Neuron (in vitro differentiated cells): ENCODE measurements around the gene TMEM255B.

Experiments used
- H2AFZ ChIP-seq: one replicate; pipeline ENCODE4 v1.6.1; 2013; ENCODE audit warnings: low read depth, mild to moderate bottlenecking, inconsistent platforms, low read length, moderate library complexity
- H3K27me3 ChIP-seq: one replicate; pipeline ENCODE4 v1.6.1; 2013; ENCODE audit warnings: low read length; ENCODE audit not compliant: insufficient read depth
- H3K36me3 ChIP-seq: one replicate; pipeline ENCODE4 v1.6.1; 2013; ENCODE audit warnings: low read length; ENCODE audit not compliant: insufficient read depth
- H3K4me1 ChIP-seq: one replicate; pipeline ENCODE4 v1.6.1; 2013; ENCODE audit warnings: low read length; ENCODE audit not compliant: insufficient read depth
- H3K4me3 ChIP-seq: 2 replicates; pipeline ENCODE4 v1.5.1; 2013; ENCODE audit warnings: mild to moderate bottlenecking, low read length, moderate library complexity
- H3K9me3 ChIP-seq: one replicate; pipeline ENCODE4 v1.6.1; 2013; ENCODE audit warnings: low read length

Gene TMEM255B

GRCh38 chr13:113853518-113854237, 94.7 kb downstream of the TMEM255B start:
- H3K4me1 ChIP-seq = peaks cover 18% of the 10 kb centered on the region
- H3K9me3 ChIP-seq = no peaks in the 10 kb centered on the region
- no peaks in the 10 kb centered on the region for H3K36me3 ChIP-seq
- no peak overlapping the region for H2AFZ ChIP-seq
- no peaks in the 10 kb centered on the region for H3K27me3 ChIP-seq
- no peak overlapping the region for H3K4me3 ChIP-seq

GRCh38 chr13:113854238-113855011, 95.4 kb downstream of the TMEM255B start:
- Histone ChIP-seq H3K9me3 (no peaks in the 10 kb centered on the region), H3K36me3 (no peaks in the 10 kb centered on the region), H2AFZ (no peak overlapping the region), H3K4me3 (no peak overlapping the region), H3K27me3 (no peaks in the 10 kb centered on the region), H3K4me1 (peaks cover 18% of the 10 kb centered on the region)

GRCh38 chr13:113855012-113855921, 96.2 kb downstream of the TMEM255B start:
- H3K36me3 ChIP-seq = no peaks in the 10 kb centered on the region
- no peak overlapping the region for H2AFZ ChIP-seq
- H3K4me1 ChIP-seq = peaks cover 19% of the 10 kb centered on the region

DNA sequence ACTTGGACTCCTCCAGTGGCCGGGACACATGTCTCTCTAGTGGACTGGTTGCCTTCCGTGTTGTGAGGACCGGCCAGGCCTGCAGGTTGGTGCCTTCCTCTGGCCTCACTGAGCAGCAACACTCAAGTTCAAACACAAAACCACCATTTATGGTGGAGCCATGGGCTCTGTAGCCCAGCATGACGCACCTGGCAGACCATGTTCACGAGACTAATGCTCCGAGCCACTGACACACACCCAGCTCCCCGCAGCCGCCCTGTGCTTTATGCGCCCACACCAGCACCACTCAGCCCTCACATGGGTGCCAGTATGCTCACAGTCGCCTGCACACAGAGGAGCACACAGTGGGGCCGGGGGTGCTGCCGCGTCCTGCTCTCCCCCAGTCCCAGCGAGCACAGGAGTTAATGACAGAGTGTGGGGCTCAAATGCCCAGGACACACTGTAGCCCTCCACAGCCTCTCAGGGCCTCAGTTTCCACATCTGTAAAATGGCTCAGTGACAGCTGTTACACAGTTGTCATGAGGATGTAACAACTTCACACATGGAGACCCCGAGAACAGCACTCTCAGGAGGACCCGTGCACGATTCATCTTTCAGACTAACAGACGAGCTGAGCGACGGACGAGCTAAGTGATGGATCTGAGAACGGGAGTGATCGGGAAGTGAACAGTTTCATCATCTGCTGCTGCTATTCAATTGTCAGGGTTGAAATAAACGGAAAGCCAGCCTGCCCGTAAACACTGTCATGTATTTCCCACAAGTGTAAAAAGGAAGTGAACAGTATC, 97.1 kb downstream of the TMEM255B start:
- no peak overlapping the region for H2AFZ ChIP-seq
- peaks cover 25% of the 10 kb centered on the region for H3K4me1 ChIP-seq
- H3K9me3 ChIP-seq = no peaks in the 10 kb centered on the region
- H3K27me3 ChIP-seq = no peaks in the 10 kb centered on the region
- no peaks in the 10 kb centered on the region for H3K36me3 ChIP-seq
- no peak overlapping the region for H3K4me3 ChIP-seq

More at GRCh38 chr13:113855012-113855921, 96.2 kb downstream of the TMEM255B start:
- no peaks in the 10 kb centered on the region for H3K27me3 ChIP-seq
- no peak overlapping the region for H3K4me3 ChIP-seq
- no peaks in the 10 kb centered on the region for H3K9me3 ChIP-seq

GRCh38 chr13:113856716-113857065, 97.7 kb downstream of the TMEM255B start:
- Histone ChIP-seq H2AFZ (no peak overlapping the region), H3K4me1 (peaks cover 25% of the 10 kb centered on the region)

DNA sequence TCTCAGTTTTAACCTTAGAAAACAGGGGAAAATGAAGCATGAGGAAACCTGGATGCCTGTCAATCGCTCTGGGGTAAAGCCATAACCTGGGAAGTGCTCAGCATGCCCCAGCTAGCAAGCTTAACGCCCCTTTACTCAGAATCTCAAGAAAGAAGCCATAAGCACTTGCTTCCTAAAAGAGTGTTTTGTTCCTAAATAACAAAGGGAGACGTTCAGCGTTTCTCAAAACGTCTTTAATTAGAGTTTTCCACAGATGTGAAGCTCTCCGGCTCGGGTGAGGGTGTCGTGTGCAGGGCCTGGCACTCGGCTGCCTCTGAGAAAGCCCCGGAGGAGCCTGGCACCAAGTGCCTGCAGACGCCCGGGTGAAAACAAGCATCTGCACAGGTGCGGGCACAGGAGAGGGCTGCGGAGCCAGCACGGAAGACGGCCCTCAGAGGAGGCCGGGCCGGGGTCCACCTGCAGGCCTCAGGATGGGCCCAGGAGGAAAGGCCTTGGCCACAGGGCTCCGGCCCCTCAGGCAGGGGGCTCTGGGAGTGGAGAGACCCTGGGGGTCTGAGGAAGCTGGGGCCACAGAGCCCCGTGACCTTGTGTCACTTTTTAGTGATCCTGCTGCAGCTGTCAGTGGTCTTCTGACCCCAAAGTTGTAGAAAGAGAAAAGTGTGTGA, 98.6 kb downstream of the TMEM255B start:
- H3K4me3 ChIP-seq = no peak overlapping the region
- no peak overlapping the region for H2AFZ ChIP-seq
- H3K9me3 ChIP-seq = no peaks in the 10 kb centered on the region
- H3K36me3 ChIP-seq = no peaks in the 10 kb centered on the region
- no peaks in the 10 kb centered on the region for H3K27me3 ChIP-seq
- peaks cover 25% of the 10 kb centered on the region for H3K4me1 ChIP-seq

More at GRCh38 chr13:113856716-113857065, 97.7 kb downstream of the TMEM255B start:
- H3K9me3 ChIP-seq = no peaks in the 10 kb centered on the region
- H3K36me3 ChIP-seq = no peaks in the 10 kb centered on the region
- H3K4me3 ChIP-seq = no peak overlapping the region
- H3K27me3 ChIP-seq = no peaks in the 10 kb centered on the region

- Histone ChIP-seq H3K4me1 (peaks cover 13% of the 10 kb centered on the region), H3K9me3 (no peaks in the 10 kb centered on the region), H2AFZ (no peak overlapping the region), H3K4me3 (no peak overlapping the region), H3K36me3 (no peaks in the 10 kb centered on the region), H3K27me3 (no peaks in the 10 kb centered on the region)
Measured at GRCh38 chr13:113859311-113860050, 100.5 kb downstream of the TMEM255B start.

DNA sequence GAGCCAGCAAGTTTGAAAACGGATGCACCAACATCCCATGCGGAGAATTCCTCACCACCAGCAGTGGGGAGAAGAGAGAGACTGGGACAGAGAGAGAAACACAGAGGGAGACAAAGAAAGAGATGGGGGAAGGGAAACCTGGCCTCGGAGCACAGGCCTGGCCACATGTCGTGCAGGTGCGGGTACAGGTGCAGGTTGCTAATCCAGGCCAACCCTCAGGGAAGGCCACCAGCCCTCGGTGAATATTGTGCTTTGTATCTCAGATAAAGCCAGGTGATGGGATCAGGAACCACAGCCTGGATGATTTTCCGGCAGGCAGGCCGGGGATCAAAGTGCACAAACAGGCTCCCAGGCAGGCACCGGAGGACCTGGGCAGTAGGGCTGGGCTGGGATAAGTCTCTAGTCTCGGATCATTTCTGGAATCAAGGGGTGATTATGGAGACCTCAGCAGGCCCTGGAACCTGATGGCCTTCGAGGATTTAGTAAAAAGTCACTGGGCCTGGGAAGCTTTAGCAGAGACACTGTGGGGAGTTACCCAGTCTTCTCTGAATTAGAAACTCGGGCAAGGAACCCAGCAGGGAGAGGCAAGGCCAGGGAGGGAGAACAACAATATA, 101.1 kb downstream of the TMEM255B start:
- H3K27me3 ChIP-seq = no peaks in the 10 kb centered on the region
- no peak overlapping the region for H3K4me3 ChIP-seq
- no peaks in the 10 kb centered on the region for H3K9me3 ChIP-seq
- no peak overlapping the region for H2AFZ ChIP-seq
- peaks cover 15% of the 10 kb centered on the region for H3K4me1 ChIP-seq
- H3K36me3 ChIP-seq = no peaks in the 10 kb centered on the region

DNA sequence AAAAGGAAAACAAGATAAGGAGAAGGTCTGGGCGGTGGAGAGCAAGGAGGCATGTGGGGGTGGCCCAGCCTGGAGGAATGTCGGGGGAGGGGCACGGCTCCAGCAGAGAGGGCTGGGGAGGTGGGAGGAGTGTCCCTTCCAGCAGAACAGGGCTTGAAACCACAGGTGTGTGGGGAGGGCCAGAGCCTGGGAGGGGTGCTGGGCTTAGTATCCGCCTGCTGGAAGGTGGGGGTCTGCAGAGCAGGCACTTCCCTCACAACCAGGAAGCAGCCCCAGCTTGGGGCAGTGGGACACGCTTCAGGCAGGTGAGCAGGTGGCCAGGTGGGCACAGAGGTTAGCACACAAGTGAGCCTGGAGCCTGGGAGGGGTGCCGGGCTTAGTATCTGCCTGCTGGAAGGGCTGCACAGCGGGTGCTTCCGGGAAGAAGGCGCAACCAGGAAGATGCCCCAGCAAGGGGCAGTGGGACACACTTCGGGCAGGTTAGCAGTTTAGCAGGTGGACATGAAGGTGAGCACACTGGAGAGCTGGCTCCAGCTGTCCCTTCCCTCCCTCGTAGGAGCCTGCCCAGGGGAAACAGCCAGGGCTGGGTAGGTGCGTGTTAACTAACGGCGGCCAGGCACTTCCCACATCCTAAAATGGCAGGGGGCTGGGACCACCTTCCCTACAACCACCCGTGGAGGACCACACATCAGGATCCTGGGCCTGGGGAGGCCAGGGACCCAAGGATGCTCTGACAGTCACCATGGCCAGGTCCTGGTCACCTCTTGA, 101.8 kb downstream of the TMEM255B start:
- H2AFZ ChIP-seq = no peak overlapping the region
- H3K4me1 ChIP-seq = peaks cover 15% of the 10 kb centered on the region
- no peak overlapping the region for H3K4me3 ChIP-seq
- no peaks in the 10 kb centered on the region for H3K27me3 ChIP-seq
- no peaks in the 10 kb centered on the region for H3K36me3 ChIP-seq
- H3K9me3 ChIP-seq = no peaks in the 10 kb centered on the region

- Histone ChIP-seq H3K27me3 (no peaks in the 10 kb centered on the region), H3K36me3 (no peaks in the 10 kb centered on the region), H3K4me3 (no peak overlapping the region), H2AFZ (no peak overlapping the region), H3K4me1 (peaks cover 15% of the 10 kb centered on the region), H3K9me3 (no peaks in the 10 kb centered on the region)
Measured at GRCh38 chr13:113861433-113862030, 102.5 kb downstream of the TMEM255B start.
